Bronchial epithelial cell (primary cell): Measurements from ENCODE around the gene PTPRN2. TPM values are rescaled to one million over a fixed set of nuclear protein-coding genes. Genes with fewer than 3 reads are reported as not detected.

Source experiments
- DNase-seq: peaks from one replicate; pipeline ENCODE4 v3.0.0-alpha.2; 2010; ENCODE audit warnings: low read depth
- FAIRE-seq: peaks from 2 replicates; lab custom pipeline; 2011; peaks lifted over from hg19 to GRCh38; lab: Jason Lieb, UNC
- H3K27me3 ChIP-seq: 2 replicates; pipeline ENCODE4 v1.5.1; 2011; ENCODE audit warnings: low read length; ENCODE audit not compliant: control insufficient read depth, insufficient read depth
- H3K36me3 ChIP-seq: 2 replicates; pipeline ENCODE4 v1.5.1; 2011; ENCODE audit warnings: low read length; ENCODE audit not compliant: control insufficient read depth, insufficient read depth
- H3K4me3 ChIP-seq: 2 replicates; pipeline ENCODE4 v1.5.1; 2011; ENCODE audit warnings: mild to moderate bottlenecking, low read depth, low read length, control low read depth
- CTCF ChIP-seq: IDR thresholded peaks from 2 replicates; pipeline ENCODE4 v1.5.1; 2011; ENCODE audit warnings: mild to moderate bottlenecking, moderate library complexity, low read length, control low read depth, inconsistent platforms; ENCODE audit not compliant: insufficient read depth, severe bottlenecking
- total RNA-seq: library from RNA; depleted of rRNA; stranded (reverse); fragments of >200 nt; gene quantifications from 2 replicates; pipeline ENCODE4 v1.2.1, GENCODE V29; 2014

PTPRN2 gene
- total RNA-seq, 1 donor from 2014 or later = 1.1 TPM

GRCh38 chr7:157581740-157582139 lies 1005.9 kb downstream of the PTPRN2 start:
- DNase-seq (no peak), FAIRE-seq (no peak)
- H3K27me3 ChIP-seq = no peaks in the 10 kb centered on the region
- no peak for TF ChIP-seq CTCF
- H3K36me3 ChIP-seq = no peaks in the 10 kb centered on the region
- H3K4me3 ChIP-seq = no peak overlapping the region

- no peak for TF ChIP-seq CTCF
- DNase-seq = no peak
- no peak for FAIRE-seq
Observed at GRCh38 chr7:157580324-157580723, 1007.3 kb downstream of the PTPRN2 start.

GRCh38 chr7:157579425-157579824 lies 1008.2 kb downstream of the PTPRN2 start:
- TF ChIP-seq CTCF = no peak
- no peak for FAIRE-seq
- no peak for DNase-seq
- Histone ChIP-seq H3K4me3 (no peak overlapping the region), H3K36me3 (no peaks in the 10 kb centered on the region), H3K27me3 (no peaks in the 10 kb centered on the region)

More at GRCh38 chr7:157580324-157580723, 1007.3 kb downstream of the PTPRN2 start:
- no peak overlapping the region for H3K4me3 ChIP-seq
- no peaks in the 10 kb centered on the region for H3K36me3 ChIP-seq
- H3K27me3 ChIP-seq = no peaks in the 10 kb centered on the region

DNA sequence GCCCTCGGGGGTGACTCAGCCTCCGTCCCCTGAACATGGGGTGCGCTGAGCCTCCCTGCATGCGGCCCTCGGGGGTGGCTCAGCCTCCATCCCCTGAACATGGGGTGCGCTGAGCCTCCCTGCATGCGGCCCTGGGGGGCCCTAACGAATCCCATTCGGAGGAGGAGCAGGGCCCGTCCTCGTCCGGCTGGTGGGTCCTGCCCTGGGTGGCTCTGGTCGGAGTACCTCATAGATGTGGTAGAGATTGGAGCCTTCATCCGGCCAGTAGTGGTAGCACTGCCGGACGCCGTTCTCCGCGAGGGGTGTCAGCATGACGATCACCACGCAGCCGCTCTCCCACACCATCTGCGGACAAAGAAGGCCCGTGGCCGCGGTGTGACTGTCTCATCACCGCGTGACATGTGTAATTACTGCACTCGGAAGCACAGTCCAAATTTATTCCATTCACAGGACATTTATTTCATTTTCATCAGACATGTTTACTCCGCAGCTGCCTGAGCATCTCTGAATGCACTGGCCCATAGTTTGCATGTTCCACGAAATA lies 1009.8 kb downstream of the PTPRN2 start:
- Histone ChIP-seq H3K27me3 (no peaks in the 10 kb centered on the region), H3K4me3 (no peak overlapping the region), H3K36me3 (no peaks in the 10 kb centered on the region)
- no peak for TF ChIP-seq CTCF
- DNase-seq = no peak
- no peak for FAIRE-seq

DNA sequence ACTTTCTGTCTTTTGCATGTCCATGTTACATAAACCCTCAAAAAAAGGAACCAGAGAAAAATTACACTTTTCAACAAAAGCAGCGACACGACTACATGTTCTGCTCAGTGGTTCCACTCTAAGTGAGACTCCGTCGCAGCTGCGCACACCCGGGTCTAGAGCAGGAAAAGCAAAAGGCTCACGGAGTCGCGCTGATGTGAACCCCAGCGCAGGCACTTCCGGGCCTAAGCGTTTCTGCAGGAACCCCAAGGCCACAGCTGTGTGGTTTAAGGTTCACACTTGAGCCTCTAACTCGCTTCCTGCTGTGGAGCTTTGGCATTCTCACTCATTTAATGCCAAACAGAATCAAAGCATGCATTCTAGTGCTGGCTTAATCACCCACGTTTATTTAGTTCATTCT lies 1010.6 kb downstream of the PTPRN2 start:
- DNase-seq = no peak
- no peak for FAIRE-seq
- Histone ChIP-seq H3K27me3 (no peaks in the 10 kb centered on the region), H3K4me3 (no peak overlapping the region), H3K36me3 (no peaks in the 10 kb centered on the region)
- TF ChIP-seq CTCF = no peak

- no peak for FAIRE-seq
- no peaks in the 10 kb centered on the region for H3K36me3 ChIP-seq
- no peak for DNase-seq
- no peak for TF ChIP-seq CTCF
- no peak overlapping the region for H3K4me3 ChIP-seq
- H3K27me3 ChIP-seq = no peaks in the 10 kb centered on the region
Observed at GRCh38 chr7:157576415-157576814, 1011.2 kb downstream of the PTPRN2 start.
